ENCODE results near the gene SHB.

SHB gene

DNA sequence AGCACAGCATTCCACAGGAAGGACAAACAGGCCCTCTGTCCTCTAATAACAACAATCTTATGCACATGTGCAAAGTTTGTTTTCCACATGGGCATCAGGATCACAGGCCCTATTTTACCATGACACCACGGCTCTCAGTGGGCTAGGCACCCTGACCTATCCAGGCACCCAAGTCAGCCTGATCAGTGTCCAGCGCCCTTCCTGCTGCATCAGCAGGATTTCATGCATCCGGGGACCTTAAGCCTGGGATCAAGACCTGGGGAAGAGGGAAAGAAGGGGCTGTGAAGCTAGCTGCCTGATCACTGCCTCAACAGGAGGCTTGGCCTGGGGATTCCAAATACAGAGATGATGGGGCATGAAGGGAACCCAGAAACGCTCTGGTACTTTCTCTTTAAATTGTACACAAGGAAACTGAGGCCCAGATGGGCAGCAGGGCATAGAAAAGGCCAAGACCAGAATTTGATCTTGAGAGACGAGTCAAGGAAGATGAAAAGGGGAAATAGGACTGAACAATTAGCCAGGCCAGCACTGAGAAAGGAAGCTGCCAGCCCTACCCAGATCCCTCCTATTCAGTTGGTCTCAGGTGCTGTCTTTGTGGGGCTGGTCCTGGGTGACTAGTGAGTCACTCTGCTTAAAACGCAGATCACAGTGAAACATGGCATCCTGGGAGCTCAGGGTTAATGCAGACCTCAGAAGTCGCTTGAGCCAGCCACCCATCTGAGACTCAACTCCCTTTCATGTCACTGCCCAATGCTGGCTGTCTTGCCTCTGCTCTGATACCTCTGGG lies 57.9 kb downstream of the SHB start:
- no peak overlapping the region for H3K27ac ChIP-seq (ENCODE audit: low read length)
- TF ChIP-seq, protein P1, sequence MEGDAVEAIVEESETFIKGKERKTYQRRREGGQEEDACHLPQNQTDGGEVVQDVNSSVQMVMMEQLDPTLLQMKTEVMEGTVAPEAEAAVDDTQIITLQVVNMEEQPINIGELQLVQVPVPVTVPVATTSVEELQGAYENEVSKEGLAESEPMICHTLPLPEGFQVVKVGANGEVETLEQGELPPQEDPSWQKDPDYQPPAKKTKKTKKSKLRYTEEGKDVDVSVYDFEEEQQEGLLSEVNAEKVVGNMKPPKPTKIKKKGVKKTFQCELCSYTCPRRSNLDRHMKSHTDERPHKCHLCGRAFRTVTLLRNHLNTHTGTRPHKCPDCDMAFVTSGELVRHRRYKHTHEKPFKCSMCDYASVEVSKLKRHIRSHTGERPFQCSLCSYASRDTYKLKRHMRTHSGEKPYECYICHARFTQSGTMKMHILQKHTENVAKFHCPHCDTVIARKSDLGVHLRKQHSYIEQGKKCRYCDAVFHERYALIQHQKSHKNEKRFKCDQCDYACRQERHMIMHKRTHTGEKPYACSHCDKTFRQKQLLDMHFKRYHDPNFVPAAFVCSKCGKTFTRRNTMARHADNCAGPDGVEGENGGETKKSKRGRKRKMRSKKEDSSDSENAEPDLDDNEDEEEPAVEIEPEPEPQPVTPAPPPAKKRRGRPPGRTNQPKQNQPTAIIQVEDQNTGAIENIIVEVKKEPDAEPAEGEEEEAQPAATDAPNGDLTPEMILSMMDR (IDR thresholded peaks at IDR 0.05; ENCODE audit: low read length) = no peak
- TF ChIP-seq EZH2phosphoT487 (IDR thresholded peaks at IDR 0.05; ENCODE audit: low read length) (no peak), EZH2 (optimal IDR thresholded peaks at IDR 0.05; ENCODE audit: low read depth, low read length) (no peak)
- no peaks in the 10 kb centered on the region for H3K4me1 ChIP-seq (ENCODE audit: low read length)
- no peak for DNase-seq
- no peaks in the 10 kb centered on the region for H4K20me1 ChIP-seq (ENCODE audit: insufficient read depth, low read length)
- no peak overlapping the region for H3K9ac ChIP-seq (ENCODE audit: low read length)
- H2AFZ ChIP-seq (ENCODE audit: low read length) = no peak overlapping the region
- no peaks in the 10 kb centered on the region for H3K9me2 ChIP-seq (replicated peaks; ENCODE audit: insufficient read depth, low read length)
- no peak overlapping the region for H3K4me3 ChIP-seq (ENCODE audit: low read length)
- no peaks in the 10 kb centered on the region for H3K79me2 ChIP-seq (ENCODE audit: low read length)
- no peaks in the 10 kb centered on the region for H3K36me3 ChIP-seq (replicated peaks; ENCODE audit: insufficient read depth, low read length)
- H3K4me2 ChIP-seq (ENCODE audit: low read depth, low read length) = no peak overlapping the region
- no peaks in the 10 kb centered on the region for H3K27me3 ChIP-seq (replicated peaks; ENCODE audit: insufficient read depth, low read length)
- no peaks in the 10 kb centered on the region for H3F3A ChIP-seq (ENCODE audit: insufficient read depth, low read length)
- no peaks in the 10 kb centered on the region for H3K9me3 ChIP-seq (replicated peaks; ENCODE audit: insufficient read depth, low read length)

DNA sequence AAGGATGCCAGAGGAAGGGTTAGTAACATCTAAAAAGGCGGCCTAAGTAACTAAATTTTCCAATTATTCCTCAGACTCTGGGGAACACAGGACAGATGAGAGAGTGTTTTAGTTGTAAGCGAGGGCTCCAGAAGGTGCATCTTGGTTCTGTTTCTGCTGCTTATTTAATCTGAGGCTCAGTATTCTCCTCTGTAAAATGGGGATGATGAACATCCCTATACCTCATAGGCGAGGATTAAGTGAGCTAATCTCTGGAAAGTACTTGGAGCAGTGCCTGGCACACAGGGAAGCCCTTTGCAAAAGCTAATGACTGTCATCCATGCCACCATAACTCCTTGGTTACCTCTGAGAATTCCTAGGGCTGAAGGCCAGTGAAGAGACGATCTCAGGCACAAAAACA lies 59.0 kb downstream of the SHB start:
- H3F3A ChIP-seq (ENCODE audit: insufficient read depth, low read length) = no peaks in the 10 kb centered on the region
- no peaks in the 10 kb centered on the region for H3K79me2 ChIP-seq (ENCODE audit: low read length)
- no peaks in the 10 kb centered on the region for H4K20me1 ChIP-seq (ENCODE audit: insufficient read depth, low read length)
- H3K9ac ChIP-seq (ENCODE audit: low read length) = no peak overlapping the region
- H3K4me1 ChIP-seq (ENCODE audit: low read length) = no peaks in the 10 kb centered on the region
- no peak overlapping the region for H3K4me3 ChIP-seq (ENCODE audit: low read length)
- no peak overlapping the region for H3K27ac ChIP-seq (ENCODE audit: low read length)
- TF ChIP-seq EZH2phosphoT487 (IDR thresholded peaks at IDR 0.05; ENCODE audit: low read length) (no peak), EZH2 (optimal IDR thresholded peaks at IDR 0.05; ENCODE audit: low read depth, low read length) (no peak)
- TF ChIP-seq, protein P1 (IDR thresholded peaks at IDR 0.05; ENCODE audit: low read length) = no peak
- no peak overlapping the region for H2AFZ ChIP-seq (ENCODE audit: low read length)
- no peak for DNase-seq
- no peaks in the 10 kb centered on the region for H3K27me3 ChIP-seq (replicated peaks; ENCODE audit: insufficient read depth, low read length)
- H3K9me3 ChIP-seq (replicated peaks; ENCODE audit: insufficient read depth, low read length) = no peaks in the 10 kb centered on the region
- H3K36me3 ChIP-seq (replicated peaks; ENCODE audit: insufficient read depth, low read length) = no peaks in the 10 kb centered on the region
- H3K4me2 ChIP-seq (ENCODE audit: low read depth, low read length) = no peak overlapping the region
- H3K9me2 ChIP-seq (replicated peaks; ENCODE audit: insufficient read depth, low read length) = no peaks in the 10 kb centered on the region

DNA sequence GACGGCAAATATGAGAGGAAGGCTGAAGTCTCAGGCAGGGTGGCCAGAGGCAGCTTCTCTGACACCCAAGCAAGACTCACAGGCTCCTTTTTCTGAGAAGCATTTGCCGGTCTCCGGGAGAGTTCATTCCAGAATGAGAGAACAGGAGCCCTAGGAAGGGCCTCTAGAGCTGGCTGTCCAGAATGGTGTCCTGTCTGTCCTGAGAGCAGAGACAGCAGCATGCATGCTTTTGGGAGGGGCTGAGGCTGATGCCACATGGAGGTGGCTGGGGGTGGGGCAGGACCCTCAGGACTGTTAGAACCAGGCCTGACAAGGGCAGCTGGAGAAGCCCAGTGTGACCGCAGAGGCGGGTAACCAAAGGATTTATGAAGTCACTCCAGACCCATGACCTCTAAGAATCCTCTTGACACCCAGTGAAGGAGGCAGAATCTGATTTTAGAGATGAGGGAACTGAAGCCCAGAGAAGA lies 60.0 kb downstream of the SHB start:
- DNase-seq = no peak
- H3K4me3 ChIP-seq (ENCODE audit: low read length) = no peak overlapping the region
- H3K27me3 ChIP-seq (replicated peaks; ENCODE audit: insufficient read depth, low read length) = no peaks in the 10 kb centered on the region
- no peaks in the 10 kb centered on the region for H3K9me2 ChIP-seq (replicated peaks; ENCODE audit: insufficient read depth, low read length)
- H3K4me1 ChIP-seq (ENCODE audit: low read length) = no peaks in the 10 kb centered on the region
- no peak overlapping the region for H3K4me2 ChIP-seq (ENCODE audit: low read depth, low read length)
- no peaks in the 10 kb centered on the region for H3F3A ChIP-seq (ENCODE audit: insufficient read depth, low read length)
- H3K79me2 ChIP-seq (ENCODE audit: low read length) = no peaks in the 10 kb centered on the region
- no peaks in the 10 kb centered on the region for H3K36me3 ChIP-seq (replicated peaks; ENCODE audit: insufficient read depth, low read length)
- H4K20me1 ChIP-seq (ENCODE audit: insufficient read depth, low read length) = no peaks in the 10 kb centered on the region
- TF ChIP-seq EZH2phosphoT487 (IDR thresholded peaks at IDR 0.05; ENCODE audit: low read length) (no peak), EZH2 (optimal IDR thresholded peaks at IDR 0.05; ENCODE audit: low read depth, low read length) (no peak)
- TF ChIP-seq, protein P1 (IDR thresholded peaks at IDR 0.05; ENCODE audit: low read length) = no peak
- H3K9ac ChIP-seq (ENCODE audit: low read length) = no peak overlapping the region
- H2AFZ ChIP-seq (ENCODE audit: low read length) = no peak overlapping the region
- no peaks in the 10 kb centered on the region for H3K9me3 ChIP-seq (replicated peaks; ENCODE audit: insufficient read depth, low read length)
- H3K27ac ChIP-seq (ENCODE audit: low read length) = no peak overlapping the region
